Occipital lobe (tissue), 2 donors: ENCODE results near the gene MMD2. TPM values are rescaled to one million over a fixed set of nuclear protein-coding genes. Genes with fewer than 3 reads are reported as not detected.
"Not testable (repeated sequence)": the region's sequence is repeated elsewhere in the genome, so short reads cannot be mapped to it uniquely, and the experiment has no call there.

Source experiments
- DNase-seq: peaks from one replicate; lab custom pipeline; 2025; lab: John Stamatoyannopoulos, UW
- total RNA-seq: library from RNA; depleted of rRNA; stranded (reverse); fragments of >200 nt; gene quantifications from one replicate; pipeline ENCODE4 v1.2.3, GENCODE V29; 2014

Gene MMD2
- total RNA-seq, result 0.94 TPM

- DNase-seq, result no peak
Observed at GRCh38 chr7:4958477-4959301, at the start of gene MMD2. MMD2 (minus strand) TSS chr7:4959187; CDS start chr7:4959017, 170 bp downstream.

- DNase-seq, result no peak
Observed at GRCh38 chr7:5005066-5005465, 46.1 kb upstream of the MMD2 start.

- no peak for DNase-seq
Observed at GRCh38 chr7:5001911-5002310, 42.9 kb upstream of the MMD2 start.

- no peak for DNase-seq
Observed at GRCh38 chr7:5001003-5001402, 42.0 kb upstream of the MMD2 start.

- no peak for DNase-seq
Observed at GRCh38 chr7:4999369-4999950, 40.5 kb upstream of the MMD2 start.

- no peak for DNase-seq
Observed at GRCh38 chr7:4998910-4999309, 39.9 kb upstream of the MMD2 start.

GRCh38 chr7:4998244-4998643 is 39.3 kb upstream of the MMD2 start:
- DNase-seq, result no peak

- DNase-seq, result no peak
Observed at GRCh38 chr7:4996696-4997222, 37.8 kb upstream of the MMD2 start.

- DNase-seq, result no peak
Observed at GRCh38 chr7:4995429-4995969, 36.5 kb upstream of the MMD2 start.

- DNase-seq, result no peak
Observed at GRCh38 chr7:4993471-4993870, 34.5 kb upstream of the MMD2 start.

- not testable (repeated sequence) for DNase-seq
Observed at GRCh38 chr7:4982741-4983140, 23.8 kb upstream of the MMD2 start.

GRCh38 chr7:4981295-4981890 is 22.4 kb upstream of the MMD2 start:
- DNase-seq, result not testable (repeated sequence)

GRCh38 chr7:4975626-4976025 is 16.6 kb upstream of the MMD2 start:
- not testable (repeated sequence) for DNase-seq

GRCh38 chr7:4973728-4974198 is 14.8 kb upstream of the MMD2 start:
- peak; percentile 85 for DNase-seq

GRCh38 chr7:4972446-4972845 is 13.5 kb upstream of the MMD2 start:
- not testable (repeated sequence) for DNase-seq

- no peak for DNase-seq
Observed at GRCh38 chr7:4965295-4966022, 6.5 kb upstream of the MMD2 start.

- DNase-seq, result no peak
Observed at GRCh38 chr7:4964506-4964905, 5.5 kb upstream of the MMD2 start.

GRCh38 chr7:4962872-4963775 is 4.1 kb upstream of the MMD2 start:
- DNase-seq, result no peak

GRCh38 chr7:4960363-4960762 is 1.4 kb upstream of the MMD2 start:
- no peak for DNase-seq

- no peak for DNase-seq
Observed at GRCh38 chr7:4959893-4960292, 906 bp upstream of the MMD2 start.
